Activated naive CD8-positive, alpha-beta T cell treated with anti-CD3 and anti-CD28 coated beads, Interleukin-2, amount 50 U/mL, for 16 hours (primary cell): ENCODE measurements around the gene PHAF1.

Source experiments
- DNase-seq: peaks from one replicate; pipeline ENCODE4 v3.0.0-alpha.2; 2020; ENCODE audit warnings: low read depth, low spot score

The PHAF1 gene

DNA sequence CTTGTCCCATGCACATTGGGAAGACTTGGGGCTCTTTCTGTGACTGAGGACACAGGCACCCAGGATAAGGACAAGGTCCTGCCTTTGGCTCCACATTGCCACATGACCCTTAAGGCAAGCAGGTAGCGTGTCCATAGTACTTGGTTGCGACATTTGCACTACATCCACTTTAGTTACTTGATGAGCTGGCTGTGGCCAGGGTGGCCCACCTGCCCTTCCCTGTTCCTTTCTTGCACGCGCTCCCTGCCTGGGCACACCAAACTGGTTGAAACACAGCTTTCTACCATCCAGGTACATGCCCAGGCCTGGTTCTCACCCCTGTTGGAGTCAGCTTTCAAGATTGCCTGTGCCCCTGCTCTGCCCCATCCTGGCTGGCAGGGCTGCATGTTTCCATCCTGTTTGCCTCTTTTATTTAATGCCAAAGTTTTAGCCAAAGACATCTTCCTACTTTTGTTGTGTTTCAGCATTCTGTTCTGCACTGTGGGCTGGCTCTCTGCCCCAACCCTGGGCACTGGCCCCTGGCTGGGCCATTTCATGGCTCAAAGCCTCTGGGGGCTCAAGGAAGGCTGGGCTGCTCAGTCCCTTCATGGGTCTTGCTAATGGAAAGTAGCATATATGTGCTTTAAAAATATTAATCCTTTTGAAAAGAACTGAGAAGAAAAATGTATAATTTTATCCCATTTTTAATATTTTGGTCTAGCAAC lies 37.8 kb downstream of the PHAF1 start:
- no peak for DNase-seq

- DNase-seq, result no peak
Measured at GRCh38 chr16:67148221-67148620, 38.5 kb downstream of the PHAF1 start.

- DNase-seq, result no peak
Measured at GRCh38 chr16:67148656-67149275, 39.0 kb downstream of the PHAF1 start.

GRCh38 chr16:67149276-67150046 lies 39.7 kb downstream of the PHAF1 start:
- DNase-seq, result no peak

GRCh38 chr16:67150047-67150832 lies 40.5 kb downstream of the PHAF1 start:
- DNase-seq, result no peak

GRCh38 chr16:67150833-67151396 lies 41.2 kb downstream of the PHAF1 start, which contains the start of gene B3GNT9:
Gene B3GNT9 (minus strand): TSS chr16:67150998. CDS start chr16:67150485, 513 bp downstream.
- no peak for DNase-seq

DNA sequence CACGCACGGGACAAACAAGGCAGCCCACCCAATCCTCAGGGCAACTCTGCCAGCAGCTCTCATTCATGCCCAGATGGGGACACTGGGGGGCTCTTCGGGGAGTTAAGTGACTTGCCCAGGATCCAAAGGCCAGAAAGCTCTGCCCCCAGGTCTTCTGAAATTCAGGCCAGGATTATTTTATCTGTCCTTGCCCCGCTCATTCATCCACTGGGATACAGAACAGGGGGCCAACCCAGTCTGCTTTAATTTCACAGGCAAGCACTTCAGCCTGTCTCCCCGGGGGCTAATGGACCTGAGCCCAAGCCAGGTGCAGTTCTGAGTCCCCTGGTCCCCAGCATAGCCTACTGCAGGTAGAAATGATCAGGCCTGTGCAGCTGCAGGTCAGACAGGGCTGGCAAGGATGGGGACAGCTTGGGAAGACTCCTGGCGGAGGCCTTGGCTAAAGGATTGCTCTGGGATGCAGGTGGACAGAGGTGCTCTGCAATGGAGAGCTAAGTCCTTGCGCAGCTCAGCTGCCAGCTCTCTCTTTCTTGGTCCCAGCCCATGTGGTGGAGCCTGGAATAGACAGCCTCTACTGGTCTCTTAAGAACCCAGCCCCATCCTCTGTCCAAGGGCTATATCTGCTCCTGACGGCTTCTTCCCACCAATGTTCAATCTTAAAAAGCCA lies 41.8 kb downstream of the PHAF1 start:
- no peak for DNase-seq

DNA sequence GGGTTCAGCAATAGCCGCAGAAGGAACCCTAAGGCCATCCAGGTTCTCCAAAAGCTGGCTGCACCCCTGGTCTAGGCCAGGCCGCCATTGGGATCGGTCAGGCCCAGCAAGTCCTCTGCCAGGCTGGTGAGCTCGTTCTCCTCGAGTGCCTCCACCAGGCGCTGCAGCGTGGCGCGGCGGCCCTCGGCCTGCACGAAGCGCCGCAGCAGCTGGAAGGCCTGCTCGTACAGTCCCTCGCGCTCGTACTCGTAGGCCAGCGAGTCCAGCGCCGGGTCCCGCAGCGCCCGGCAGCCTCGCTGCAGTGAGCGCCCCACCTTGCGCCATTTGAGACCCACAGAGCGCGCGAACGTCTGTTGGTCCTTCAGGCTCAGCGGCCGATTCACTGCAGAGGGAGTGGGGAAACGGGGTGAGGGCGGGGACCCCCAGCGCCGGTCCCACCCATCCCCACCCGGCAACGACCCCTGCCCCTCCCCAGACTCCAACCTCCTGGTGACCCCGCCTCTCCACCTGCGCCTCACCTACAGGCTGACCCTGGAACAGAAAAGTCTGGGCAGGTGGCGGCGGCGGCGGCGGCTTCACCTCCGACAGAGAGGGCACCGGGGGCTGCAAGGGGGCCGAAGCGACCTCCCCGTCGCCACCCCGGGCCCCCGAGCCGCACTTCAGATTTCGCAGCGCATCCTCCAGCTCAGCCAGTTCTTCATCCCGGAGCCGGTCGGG lies 45.0 kb downstream of the PHAF1 start:
- no peak for DNase-seq

DNA sequence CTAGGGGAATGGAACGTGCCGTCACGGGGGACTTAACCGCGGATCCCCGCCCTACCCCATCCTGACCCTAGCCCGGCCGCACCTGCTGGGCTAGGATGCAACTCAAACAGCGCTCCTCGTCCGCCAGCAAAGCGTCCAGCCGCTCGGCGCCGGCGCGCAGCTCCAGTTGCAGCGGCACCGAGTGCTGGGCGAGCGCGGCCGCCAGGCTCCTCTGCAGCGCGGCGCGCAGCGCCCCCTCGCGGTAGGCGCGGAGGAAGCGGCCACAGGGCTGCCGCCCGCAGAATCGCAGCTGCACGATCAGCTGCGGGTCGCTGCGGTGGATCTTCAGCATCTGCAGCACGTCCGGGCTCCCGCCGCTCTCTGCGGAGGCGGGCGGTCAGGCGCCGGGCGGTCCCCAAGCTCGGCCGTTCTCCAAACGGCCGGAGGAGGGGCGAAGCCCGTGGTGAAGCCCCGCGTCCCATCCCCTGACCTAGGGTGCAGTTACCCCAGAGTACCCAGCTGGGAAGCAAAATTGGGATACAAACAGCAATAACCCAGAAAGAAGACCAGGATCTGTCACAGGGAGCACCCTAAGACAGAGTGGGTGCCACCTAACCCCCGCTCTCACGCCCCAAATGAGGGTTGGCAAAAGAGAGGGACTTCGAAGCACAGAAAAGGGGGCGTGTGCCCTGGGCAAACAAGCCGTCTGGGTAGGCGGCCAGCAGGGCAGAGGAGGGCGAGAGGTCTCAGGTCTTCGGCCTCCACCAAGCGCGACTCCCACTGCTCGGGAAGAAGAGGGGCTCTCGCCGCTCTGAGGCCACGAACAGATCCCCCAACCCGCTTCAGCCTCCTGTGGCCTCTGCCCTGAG lies 45.8 kb downstream of the PHAF1 start:
- peak; percentile 39 for DNase-seq

DNA sequence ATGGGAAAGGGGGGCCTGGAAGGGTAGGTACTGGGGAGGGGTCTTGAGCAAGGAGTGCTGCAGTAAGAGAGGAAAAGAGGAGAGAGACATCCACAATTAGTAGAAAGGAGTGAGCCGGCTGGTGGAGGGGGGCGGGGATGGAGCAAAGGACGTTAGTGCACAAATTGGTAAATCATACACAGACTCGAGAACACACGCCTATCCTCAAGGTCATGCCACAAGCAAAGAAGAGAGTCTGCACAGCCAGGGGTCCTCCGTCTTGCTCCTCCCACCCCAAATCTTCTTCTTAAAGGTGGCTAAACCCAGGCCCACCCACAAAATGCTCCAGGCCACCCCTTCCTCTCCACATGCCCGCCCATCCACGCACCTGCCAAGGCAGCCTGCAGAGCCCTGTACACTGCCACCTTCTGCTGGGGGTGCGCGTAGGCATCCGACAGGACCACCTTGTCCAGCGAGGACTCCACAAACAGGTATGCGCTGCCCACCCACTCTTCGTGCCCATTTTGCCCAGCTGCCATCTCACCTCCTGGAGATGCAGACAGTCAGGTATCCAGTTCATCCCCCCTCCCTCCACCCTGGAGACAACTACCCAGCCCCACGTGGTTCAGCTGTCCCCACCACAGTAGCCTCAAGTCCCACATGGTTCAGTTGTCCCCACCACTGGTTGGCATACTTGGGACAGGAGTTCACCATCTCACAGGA lies 46.6 kb downstream of the PHAF1 start:
- DNase-seq, result no peak

GRCh38 chr16:67157106-67157748 lies 47.5 kb downstream of the PHAF1 start:
- DNase-seq, result no peak

- DNase-seq, result no peak
Measured at GRCh38 chr16:67157892-67158635, 48.3 kb downstream of the PHAF1 start.

DNA sequence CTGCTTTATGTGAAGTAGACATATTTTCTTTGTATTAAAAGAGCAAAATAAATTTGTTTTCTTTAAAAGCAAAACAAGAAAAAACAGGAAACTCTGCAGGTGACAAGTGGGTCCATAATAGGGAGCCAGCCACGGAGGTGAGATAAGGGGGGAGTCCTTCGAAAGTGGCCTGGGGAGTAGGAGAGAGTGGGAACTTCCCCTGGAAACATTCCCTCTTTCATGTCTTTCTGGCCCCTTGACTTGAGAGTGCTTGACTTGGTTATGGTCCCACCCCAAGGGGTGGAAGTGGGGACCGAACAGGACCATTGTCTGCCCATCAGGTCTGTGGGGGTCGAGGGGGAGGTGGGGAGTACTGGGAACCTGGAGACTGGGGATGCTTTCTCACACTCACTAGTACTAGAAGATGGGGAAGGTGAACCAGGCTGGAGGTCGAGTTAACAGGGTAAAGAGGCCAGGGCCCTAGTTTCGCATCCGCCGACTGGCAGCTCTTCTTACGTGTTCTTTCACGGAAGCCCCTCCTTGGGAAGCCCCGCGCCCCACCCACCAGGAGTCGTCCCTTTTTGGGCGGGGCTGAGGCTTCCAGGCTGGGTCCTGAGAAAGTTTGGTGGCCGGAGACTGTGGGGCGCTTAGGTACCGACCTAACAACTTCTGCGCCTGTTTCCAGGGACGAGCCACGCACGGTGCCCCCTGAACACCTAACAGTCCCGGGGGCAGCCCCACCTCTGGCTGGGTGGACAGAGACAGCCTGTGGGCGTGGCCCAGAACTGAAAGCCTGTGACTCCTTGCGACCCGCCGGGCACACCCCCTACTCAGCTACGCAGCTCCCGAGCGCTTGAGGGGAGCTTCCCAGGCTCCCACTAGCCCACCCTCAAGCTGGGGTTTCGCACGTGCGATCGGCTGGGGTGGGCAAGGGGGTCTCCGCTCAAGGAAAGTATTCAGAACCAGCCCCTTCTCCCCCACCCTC lies 49.2 kb downstream of the PHAF1 start:
- DNase-seq, result no peak

DNA sequence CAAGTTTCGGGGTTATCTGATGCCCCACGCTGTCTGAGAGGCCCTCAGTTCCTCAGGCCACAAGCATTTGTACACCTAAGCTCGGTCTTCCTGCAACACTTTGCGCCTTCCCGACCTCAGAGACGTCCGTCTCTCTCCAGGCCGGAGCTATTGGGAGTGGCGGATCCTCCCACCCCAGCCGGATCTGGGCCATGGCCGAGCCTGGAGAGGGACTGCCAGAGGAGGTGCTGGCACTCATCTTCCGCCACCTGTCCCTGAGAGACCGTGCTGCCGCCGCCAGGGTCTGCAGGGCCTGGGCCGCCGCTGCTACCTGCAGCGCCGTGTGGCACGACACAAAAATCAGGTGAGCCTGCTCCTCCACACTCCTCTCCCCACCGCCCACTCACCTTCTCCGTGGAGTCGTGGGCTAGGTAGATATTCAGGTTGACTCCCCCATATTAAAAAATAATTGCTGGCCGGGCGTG lies 51.9 kb downstream of the PHAF1 start:
- DNase-seq, result no peak

DNA sequence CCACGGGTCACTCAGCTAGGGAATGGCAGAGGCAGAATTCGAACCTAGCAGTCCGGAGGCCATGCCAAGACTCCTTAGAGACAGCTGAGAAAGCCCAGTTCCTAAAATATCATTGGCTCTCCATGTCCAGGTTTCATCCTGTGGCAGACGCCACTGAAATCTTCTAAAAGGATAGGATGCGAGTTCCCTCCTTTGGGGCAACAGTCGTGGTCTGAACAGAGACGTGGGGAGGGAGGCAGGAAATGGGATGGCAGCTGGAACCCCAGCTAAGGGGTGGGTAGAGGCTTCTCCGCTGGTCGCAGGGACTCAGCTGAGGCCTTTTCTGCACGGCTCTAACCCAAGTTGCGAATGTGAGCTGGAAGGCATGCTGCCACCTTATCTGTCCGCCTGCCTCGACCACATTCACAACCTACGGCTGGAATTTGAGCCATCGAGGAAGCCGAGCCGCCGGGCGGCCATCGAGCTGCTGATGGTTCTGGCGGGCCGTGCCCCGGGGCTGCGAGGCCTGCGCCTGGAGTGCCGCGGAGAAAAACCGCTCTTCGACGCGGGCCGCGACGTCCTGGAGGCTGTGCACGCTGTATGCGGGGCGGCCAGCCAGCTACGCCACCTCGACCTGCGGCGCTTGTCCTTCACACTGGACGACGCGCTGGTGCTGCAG lies 52.9 kb downstream of the PHAF1 start:
- DNase-seq, result no peak
